Neural cell (in vitro differentiated cells): ENCODE results near the gene DCAF7. TPM values are rescaled to one million over a fixed set of nuclear protein-coding genes. Genes with fewer than 3 reads are reported as not detected.

Source experiments
- H2AFZ ChIP-seq: fragments of 200-600, 300-800 bp; sonication (generic), shearing (Covaris generic); 2 replicates; pipeline ENCODE4 v1.6.0; 2014; ENCODE audit warnings: low read depth, mild to moderate bottlenecking, antibody characterized with exemption, low read length, moderate library complexity
- H3F3A ChIP-seq: fragments of 200-600 bp; shearing (Covaris generic); 2 replicates; pipeline ENCODE4 v1.6.1; 2016; ENCODE audit warnings: mild to moderate bottlenecking, moderate library complexity, mixed read lengths, antibody characterized with exemption, low read length; ENCODE audit not compliant: insufficient read depth, poor library complexity, severe bottlenecking
- H3K27ac ChIP-seq: fragments of 200-600, 300-800 bp; sonication (generic), shearing (Covaris generic); 2 replicates; pipeline ENCODE4 v1.5.1; 2014; ENCODE audit warnings: mild to moderate bottlenecking, low read length, moderate library complexity
- H3K27me3 ChIP-seq: fragments of 300-800, 200-600 bp; sonication (generic), shearing (Covaris generic); 2 replicates; pipeline ENCODE4 v1.6.0; 2014; ENCODE audit warnings: mild to moderate bottlenecking, low read depth, low read length, moderate library complexity; ENCODE audit not compliant: insufficient read depth
- H3K36me3 ChIP-seq: fragments of 300-800, 200-600 bp; sonication (generic), shearing (Covaris generic); 2 replicates; pipeline ENCODE4 v1.5.1; 2014; ENCODE audit warnings: mild to moderate bottlenecking, antibody characterized with exemption, low read length, moderate library complexity; ENCODE audit not compliant: insufficient read depth
- H3K4me2 ChIP-seq: fragments of 300-800, 200-600 bp; sonication (generic), shearing (Covaris generic); 2 replicates; pipeline ENCODE4 v1.6.0; 2014; ENCODE audit warnings: mild to moderate bottlenecking, low read length
- H3K4me3 ChIP-seq: fragments of 300-800, 200-600 bp; sonication (generic), shearing (Covaris generic); 2 replicates; pipeline ENCODE4 v1.5.1; 2014; ENCODE audit warnings: mild to moderate bottlenecking, low read length, moderate library complexity
- H3K79me2 ChIP-seq: fragments of 200-600 bp; shearing (Covaris generic); replicated peaks from 2 replicates; pipeline ENCODE4 v1.6.0; 2014; ENCODE audit warnings: mild to moderate bottlenecking, low read length, moderate library complexity; ENCODE audit not compliant: insufficient read depth
- H3K9ac ChIP-seq: fragments of 300-800, 200-600 bp; sonication (generic), shearing (Covaris generic); 2 replicates; pipeline ENCODE4 v1.6.1; 2016; ENCODE audit warnings: mild to moderate bottlenecking, low read length, mixed read lengths
- H3K9me2 ChIP-seq: fragments of 200-600 bp; shearing (Covaris generic); 2 replicates; pipeline ENCODE4 v1.6.1; 2016; ENCODE audit warnings: mild to moderate bottlenecking, low read length, mixed read lengths; ENCODE audit not compliant: insufficient read depth
- H3K9me3 ChIP-seq: fragments of 200-600, 300-800 bp; sonication (generic), shearing (Covaris generic); 2 replicates; pipeline ENCODE4 v1.6.1; 2016; ENCODE audit warnings: mild to moderate bottlenecking, mixed run types, low read length, moderate library complexity, mixed read lengths
- H4K20me1 ChIP-seq: fragments of 200-600 bp; shearing (Covaris generic); 2 replicates; pipeline ENCODE4 v1.6.1; 2016; ENCODE audit warnings: mild to moderate bottlenecking, mixed run types; ENCODE audit not compliant: insufficient read depth
- CTCF ChIP-seq: fragments of 450-650 bp; IDR thresholded peaks from 2 replicates; pipeline ENCODE4 v1.5.1; 2014; ENCODE audit warnings: antibody characterized with exemption, mild to moderate bottlenecking, moderate library complexity; ENCODE audit not compliant: poor library complexity, severe bottlenecking
- EP300 ChIP-seq: fragments of 450-650 bp; conservative IDR thresholded peaks from 2 replicates; pipeline ENCODE4 v1.6.1; 2014; ENCODE audit warnings: antibody characterized with exemption, mild to moderate bottlenecking, moderate library complexity; ENCODE audit not compliant: poor library complexity, severe bottlenecking
- EZH2 ChIP-seq: fragments of 200-600, 300-800 bp; shearing (Covaris generic), sonication (generic); IDR thresholded peaks from 2 replicates; pipeline ENCODE4 v1.6.1; 2014; ENCODE audit warnings: antibody characterized with exemption, low read length, borderline replicate concordance, mild to moderate bottlenecking; ENCODE audit not compliant: insufficient read depth, poor library complexity, severe bottlenecking
- MXI1 ChIP-seq: fragments of 450-650 bp; conservative IDR thresholded peaks from 2 replicates; pipeline ENCODE4 v1.6.1; 2014; ENCODE audit warnings: antibody characterized with exemption, mild to moderate bottlenecking; ENCODE audit not compliant: poor library complexity, severe bottlenecking
- POLR2AphosphoS5 ChIP-seq: IDR thresholded peaks from 2 replicates; pipeline ENCODE4 v1.6.1; 2012
- RAD21 ChIP-seq: fragments of 450-650 bp; conservative IDR thresholded peaks from 2 replicates; pipeline ENCODE4 v1.6.1; 2014; ENCODE audit warnings: antibody characterized with exemption, mild to moderate bottlenecking, moderate library complexity
- REST ChIP-seq: IDR thresholded peaks from 2 replicates; pipeline ENCODE4 v1.6.1; 2012; ENCODE audit warnings: borderline replicate concordance
- SMC3 ChIP-seq: fragments of 450-650 bp; conservative IDR thresholded peaks from 2 replicates; pipeline ENCODE4 v1.6.1; 2014; ENCODE audit warnings: antibody characterized with exemption, mild to moderate bottlenecking, moderate library complexity; ENCODE audit not compliant: poor library complexity
- TAF1 ChIP-seq: IDR thresholded peaks from 2 replicates; pipeline ENCODE4 v1.6.1; 2012; ENCODE audit warnings: low read depth
- polyA plus RNA-seq: library from polyadenylated mRNA; depleted of rRNA; stranded (reverse); fragments of >200 nt; gene quantifications from 2 replicates; pipeline ENCODE4 v1.2.3, GENCODE V29; 2014

The DCAF7 gene
- polyA plus RNA-seq, 1 donor from 2014 or later, result 35.3 TPM

- H3K9me2 ChIP-seq, result no peaks in the 10 kb centered on the region
- no peak overlapping the region for H2AFZ ChIP-seq
- no peaks in the 10 kb centered on the region for H3K36me3 ChIP-seq
- H4K20me1 ChIP-seq, result no peaks in the 10 kb centered on the region
- H3K4me2 ChIP-seq, result no peak overlapping the region
- no peak overlapping the region for H3K27ac ChIP-seq
- TF ChIP-seq EP300 (no peak), REST (no peak), SMC3 (no peak), EZH2 (no peak)
- H3K4me3 ChIP-seq, result no peak overlapping the region
- no peaks in the 10 kb centered on the region for H3F3A ChIP-seq
- no peaks in the 10 kb centered on the region for H3K79me2 ChIP-seq
- no peak overlapping the region for H3K9ac ChIP-seq
- H3K9me3 ChIP-seq, result no peaks in the 10 kb centered on the region
- H3K27me3 ChIP-seq, result peaks cover 23% of the 10 kb centered on the region
These were observed 16.2 kb upstream of the DCAF7 start for GRCh38 chr17:63534078-63534570.

GRCh38 chr17:63534816-63535455 lies 15.3 kb upstream of the DCAF7 start:
- H4K20me1 ChIP-seq, result no peaks in the 10 kb centered on the region
- H3K36me3 ChIP-seq, result no peaks in the 10 kb centered on the region
- H3K9me3 ChIP-seq, result no peaks in the 10 kb centered on the region
- no peak overlapping the region for H3K4me2 ChIP-seq
- no peak overlapping the region for H3K4me3 ChIP-seq
- H3K9me2 ChIP-seq, result no peaks in the 10 kb centered on the region
- no peaks in the 10 kb centered on the region for H3K79me2 ChIP-seq
- H2AFZ ChIP-seq, result no peak overlapping the region
- TF ChIP-seq EP300, result no peak
- no peak for TF ChIP-seq REST
- no peaks in the 10 kb centered on the region for H3F3A ChIP-seq
- peaks cover 31% of the 10 kb centered on the region for H3K27me3 ChIP-seq
- H3K27ac ChIP-seq, result no peak overlapping the region
- no peak overlapping the region for H3K9ac ChIP-seq

GRCh38 chr17:63535640-63536039 lies 14.6 kb upstream of the DCAF7 start:
- TF ChIP-seq CTCF, result no peak
- no peak for TF ChIP-seq REST
- TF ChIP-seq TAF1, result no peak
- TF ChIP-seq RAD21, result no peak
- TF ChIP-seq SMC3, result no peak
- no peak for TF ChIP-seq EP300
- TF ChIP-seq POLR2AphosphoS5, result no peak
- TF ChIP-seq EZH2, result no peak
- TF ChIP-seq MXI1, result no peak

More at GRCh38 chr17:63535640-63536039, 14.6 kb upstream of the DCAF7 start:
- Histone ChIP-seq H3K9me3 (no peaks in the 10 kb centered on the region), H3F3A (no peaks in the 10 kb centered on the region), H3K79me2 (no peaks in the 10 kb centered on the region), H3K4me3 (no peak overlapping the region), H3K27ac (no peak overlapping the region), H3K36me3 (no peaks in the 10 kb centered on the region), H3K4me2 (no peak overlapping the region), H4K20me1 (no peaks in the 10 kb centered on the region), H3K9me2 (no peaks in the 10 kb centered on the region), H3K9ac (no peak overlapping the region), H2AFZ (no peak overlapping the region), H3K27me3 (peaks cover 31% of the 10 kb centered on the region)
